Keratinocyte (primary cell): Measurements from ENCODE around the gene TMEM221. TPM values are rescaled to one million over a fixed set of nuclear protein-coding genes. Genes with fewer than 3 reads are reported as not detected.

Experiments used
- DNase-seq: peaks from one replicate; pipeline ENCODE4 v3.0.0-alpha.2; 2011; ENCODE audit warnings: low read depth, missing footprints, low spot score
- FAIRE-seq: peaks from 2 replicates; lab custom pipeline; 2011; peaks lifted over from hg19 to GRCh38; lab: Jason Lieb, UNC
- H2AFZ ChIP-seq: 2 replicates; pipeline ENCODE4 v1.6.0; 2012; ENCODE audit warnings: low read length, control low read depth, inconsistent platforms; ENCODE audit not compliant: control insufficient read depth
- H3K27ac ChIP-seq: 2 replicates; pipeline ENCODE4 v1.5.1; 2011; ENCODE audit warnings: low read length; ENCODE audit not compliant: control insufficient read depth, insufficient read depth
- H3K27me3 ChIP-seq: 3 replicates; pipeline ENCODE4 v1.6.0; 2011; ENCODE audit warnings: low read length; ENCODE audit not compliant: control insufficient read depth, insufficient read depth; ENCODE audit errors: extremely low read depth
- H3K36me3 ChIP-seq, 2 experiments: 2 replicates in 1 of 2; 3 replicates in 1 of 2; pipeline ENCODE4 v1.5.1; 2011; ENCODE audit warnings: low read length in 2 of 2, mild to moderate bottlenecking in 1 of 2; ENCODE audit not compliant: control insufficient read depth in 2 of 2, insufficient read depth in 2 of 2; ENCODE audit errors: extremely low read depth in 1 of 2
- H3K4me1 ChIP-seq: 3 replicates; pipeline ENCODE4 v1.5.1; 2011; ENCODE audit warnings: low read length; ENCODE audit not compliant: control insufficient read depth, insufficient read depth; ENCODE audit errors: extremely low read depth
- H3K4me2 ChIP-seq: 3 replicates; pipeline ENCODE4 v1.6.0; 2011; ENCODE audit warnings: low read depth, low read length; ENCODE audit not compliant: control insufficient read depth, insufficient read depth; ENCODE audit errors: extremely low read depth
- H3K4me3 ChIP-seq, 3 experiments: fragments of 200-600 bp in 1 of 3; sonication (generic) in 1 of 3; 2 replicates in 2 of 3; 3 replicates in 1 of 3; pipeline ENCODE4 v1.5.1; 2011 to 2016; ENCODE audit warnings: low read length in 3 of 3, mild to moderate bottlenecking in 3 of 3, control low read depth in 2 of 3, inconsistent platforms in 1 of 3, low read depth in 1 of 3, mixed read lengths in 1 of 3, mixed run types in 1 of 3, moderate library complexity in 1 of 3; ENCODE audit not compliant: control insufficient read depth in 2 of 3, insufficient read depth in 2 of 3; ENCODE audit errors: extremely low read depth in 1 of 3
- H3K79me2 ChIP-seq: 2 replicates; pipeline ENCODE4 v1.6.0; 2012; ENCODE audit warnings: low read length; ENCODE audit not compliant: control insufficient read depth, insufficient read depth
- H3K9ac ChIP-seq: 3 replicates; pipeline ENCODE4 v1.6.0; 2011; ENCODE audit warnings: low read length; ENCODE audit not compliant: control insufficient read depth, insufficient read depth; ENCODE audit errors: extremely low read depth
- H3K9me1 ChIP-seq: 3 replicates; pipeline ENCODE4 v1.6.0; 2011; ENCODE audit warnings: low read length; ENCODE audit not compliant: control insufficient read depth, insufficient read depth; ENCODE audit errors: extremely low read depth
- H3K9me3 ChIP-seq: 2 replicates; pipeline ENCODE4 v1.5.1; 2012; ENCODE audit warnings: low read depth, low read length; ENCODE audit not compliant: control insufficient read depth
- H4K20me1 ChIP-seq: 3 replicates; pipeline ENCODE4 v1.6.0; 2011; ENCODE audit warnings: low read length; ENCODE audit not compliant: control insufficient read depth, insufficient read depth; ENCODE audit errors: extremely low read depth
- EZH2 ChIP-seq: IDR thresholded peaks from one replicate; pipeline ENCODE4 v1.6.1; 2012; ENCODE audit warnings: inconsistent platforms, mild to moderate bottlenecking, low read length, moderate library complexity
- dilution Hi-C: fragments of 300-500 bp; cut with MboI; formaldehyde crosslinking; loops from one replicate; pipeline ENCODE4 v1.7.0; 2020; ENCODE audit warnings: low sequenced_read_pairs; ENCODE audit not compliant: extremely low pct_ligation_motif_present
- polyA plus RNA-seq, 5 experiments: library from polyadenylated mRNA; depleted of rRNA in 3 of 5; stranded (reverse) in 3 of 5; stranded (forward) in 1 of 5; unstranded in 1 of 5; fragments of >200 nt; gene quantifications; 1 replicate in 1 of 5; 2 replicates in 3 of 5; 3 replicates in 1 of 5; pipeline versions ENCODE4 v1.2.1 to v1.2.3, GENCODE V29; 2011 to 2012; ENCODE audit warnings: missing spikeins in 2 of 5, low read depth in 1 of 5, low replicate concordance in 1 of 5
- TF ChIP-seq, protein P1 (sequence below), 3 experiments: IDR thresholded peaks in 1 of 3; conservative IDR thresholded peaks in 1 of 3; optimal IDR thresholded peaks in 1 of 3; 2 replicates in 2 of 3; 3 replicates in 1 of 3; pipeline versions ENCODE3 to v1.5.1; 2011; ENCODE audit warnings: low read length in 3 of 3, mild to moderate bottlenecking in 3 of 3, moderate library complexity in 2 of 3, control low read depth in 1 of 3, inconsistent platforms in 1 of 3; ENCODE audit not compliant: insufficient read depth in 2 of 3; ENCODE audit errors: extremely low read depth in 1 of 3

Gene TMEM221
- polyA plus RNA-seq, 1 donor (not counting 4 experiments of a cell fraction or from before 2014, with no cell fraction given), result 0.04 TPM

DNA sequence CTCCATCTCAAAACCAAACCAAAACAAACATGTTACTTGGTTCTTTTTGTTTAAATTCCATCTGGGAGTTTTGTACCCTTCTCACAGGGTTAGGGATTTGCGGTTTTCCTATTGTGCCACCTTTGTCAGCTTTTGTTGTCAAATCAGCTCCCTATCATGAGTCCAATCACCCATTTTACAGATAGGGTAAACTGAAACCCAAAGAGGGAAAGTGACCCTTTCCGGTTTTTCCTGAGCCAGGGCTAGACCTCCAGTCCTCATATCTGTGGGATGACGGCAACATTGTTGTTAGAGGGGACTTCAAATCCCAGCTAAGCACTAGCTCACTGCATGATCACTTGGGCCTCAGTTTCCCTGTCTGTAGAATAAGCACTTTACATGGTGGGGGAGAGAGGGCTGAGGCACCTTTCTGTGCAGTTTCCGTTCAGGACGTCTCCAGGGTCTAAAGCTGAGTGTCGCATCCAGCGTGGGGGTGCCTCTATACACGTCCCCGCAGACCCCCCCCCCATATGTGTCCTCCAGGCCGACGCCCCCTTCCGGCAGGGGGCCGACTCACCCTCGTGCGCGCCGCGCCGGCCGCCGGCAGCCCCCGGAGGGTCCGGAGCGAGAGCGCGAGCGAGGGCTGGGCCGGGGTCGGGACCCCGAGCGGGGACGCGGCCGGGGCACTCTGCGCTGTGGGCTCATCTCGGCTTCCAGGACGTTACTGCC is 58.4 kb downstream of the TMEM221 start:
- Histone ChIP-seq H3K4me3 (peak overlapping the region; percentile 51 to 83 (median 74)), H3K9ac (peak overlapping the region; percentile 65), H3K4me2 (peak overlapping the region; percentile 96), H3K27me3 (peaks cover 10% of the 10 kb centered on the region), H3K36me3 (no peaks in the 10 kb centered on the region), H2AFZ (peak overlapping the region; percentile 91), H3K9me1 (no peaks in the 10 kb centered on the region), H4K20me1 (no peaks in the 10 kb centered on the region), H3K27ac (no peak overlapping the region), H3K9me3 (no peaks in the 10 kb centered on the region), H3K79me2 (no peaks in the 10 kb centered on the region), H3K4me1 (peaks cover 9% of the 10 kb centered on the region)
- dilution Hi-C loops, result no loop called here
- TF ChIP-seq, protein P1, sequence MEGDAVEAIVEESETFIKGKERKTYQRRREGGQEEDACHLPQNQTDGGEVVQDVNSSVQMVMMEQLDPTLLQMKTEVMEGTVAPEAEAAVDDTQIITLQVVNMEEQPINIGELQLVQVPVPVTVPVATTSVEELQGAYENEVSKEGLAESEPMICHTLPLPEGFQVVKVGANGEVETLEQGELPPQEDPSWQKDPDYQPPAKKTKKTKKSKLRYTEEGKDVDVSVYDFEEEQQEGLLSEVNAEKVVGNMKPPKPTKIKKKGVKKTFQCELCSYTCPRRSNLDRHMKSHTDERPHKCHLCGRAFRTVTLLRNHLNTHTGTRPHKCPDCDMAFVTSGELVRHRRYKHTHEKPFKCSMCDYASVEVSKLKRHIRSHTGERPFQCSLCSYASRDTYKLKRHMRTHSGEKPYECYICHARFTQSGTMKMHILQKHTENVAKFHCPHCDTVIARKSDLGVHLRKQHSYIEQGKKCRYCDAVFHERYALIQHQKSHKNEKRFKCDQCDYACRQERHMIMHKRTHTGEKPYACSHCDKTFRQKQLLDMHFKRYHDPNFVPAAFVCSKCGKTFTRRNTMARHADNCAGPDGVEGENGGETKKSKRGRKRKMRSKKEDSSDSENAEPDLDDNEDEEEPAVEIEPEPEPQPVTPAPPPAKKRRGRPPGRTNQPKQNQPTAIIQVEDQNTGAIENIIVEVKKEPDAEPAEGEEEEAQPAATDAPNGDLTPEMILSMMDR (optimal IDR thresholded peaks at IDR 0.05 in 1 of 3, IDR thresholded peaks at IDR 0.05 in 1 of 3, conservative IDR thresholded peaks at IDR 0.05 in 1 of 3; ENCODE audit: extremely low read depth in 1 of 3, insufficient read depth in 2 of 3, low read length in 3 of 3), result peak in 1 of 3 experiments; percentile 29
- no peak for TF ChIP-seq EZH2
- no peak for DNase-seq
- FAIRE-seq, result no peak

DNA sequence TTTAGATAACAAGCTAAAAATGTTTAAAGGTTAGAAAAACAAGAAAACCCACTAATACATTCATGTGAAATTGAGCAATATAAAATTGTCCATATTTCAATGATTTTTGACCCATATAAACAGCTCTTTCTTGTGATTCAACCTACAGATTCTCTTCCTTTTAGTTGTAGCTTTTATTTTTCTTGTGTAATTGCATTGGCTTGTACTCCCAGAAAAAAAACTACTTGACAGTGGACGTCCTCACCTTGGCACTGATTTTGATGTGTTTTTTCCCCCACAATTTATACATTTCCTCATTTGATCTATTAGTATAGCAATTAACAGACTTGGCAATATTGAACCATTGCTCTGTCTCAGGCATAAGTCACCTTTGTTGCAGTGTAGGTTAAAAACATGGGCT is 59.2 kb downstream of the TMEM221 start:
- dilution Hi-C loops, result no loop called here
- Histone ChIP-seq H3K9me3 (no peaks in the 10 kb centered on the region), H2AFZ (no peak overlapping the region), H3K36me3 (no peaks in the 10 kb centered on the region), H3K4me1 (peaks cover 9% of the 10 kb centered on the region), H3K4me3 (no peak overlapping the region), H3K27me3 (peaks cover 9% of the 10 kb centered on the region), H3K79me2 (no peaks in the 10 kb centered on the region), H3K27ac (no peak overlapping the region), H4K20me1 (no peaks in the 10 kb centered on the region), H3K4me2 (no peak overlapping the region), H3K9me1 (no peaks in the 10 kb centered on the region), H3K9ac (no peak overlapping the region)
- TF ChIP-seq, protein P1 (optimal IDR thresholded peaks at IDR 0.05 in 1 of 3, IDR thresholded peaks at IDR 0.05 in 1 of 3, conservative IDR thresholded peaks at IDR 0.05 in 1 of 3; ENCODE audit: extremely low read depth in 1 of 3, insufficient read depth in 2 of 3, low read length in 3 of 3), result no peak
- TF ChIP-seq EZH2, result no peak
- no peak for DNase-seq
- FAIRE-seq, result no peak
